ENCODE results near the gene FOXP1. TPM values are rescaled to one million over a fixed set of nuclear protein-coding genes. Genes with fewer than 3 reads are reported as not detected.

The FOXP1 gene
- polyA plus RNA-seq, 1 donor from 2014 or later: 5.6 TPM

- no peak overlapping the region for H3K9ac ChIP-seq (ENCODE audit: low read length)
- TF ChIP-seq RAD21 (conservative IDR thresholded peaks at IDR 0.05) (no peak), REST (IDR thresholded peaks at IDR 0.05; ENCODE audit: borderline replicate concordance) (no peak), EP300 (conservative IDR thresholded peaks at IDR 0.05; ENCODE audit: poor library complexity, severe bottlenecking) (no peak), CTCF (IDR thresholded peaks at IDR 0.05; ENCODE audit: poor library complexity, severe bottlenecking) (no peak), MXI1 (conservative IDR thresholded peaks at IDR 0.05; ENCODE audit: poor library complexity, severe bottlenecking) (no peak), EZH2 (IDR thresholded peaks at IDR 0.05; ENCODE audit: borderline replicate concordance, insufficient read depth, low read length, poor library complexity, severe bottlenecking) (no peak), POLR2AphosphoS5 (IDR thresholded peaks at IDR 0.05) (no peak), SMC3 (conservative IDR thresholded peaks at IDR 0.05; ENCODE audit: poor library complexity) (no peak), TAF1 (IDR thresholded peaks at IDR 0.05; ENCODE audit: low read depth) (no peak)
- H3K79me2 ChIP-seq (replicated peaks; ENCODE audit: insufficient read depth, low read length): no peaks in the 10 kb centered on the region
- no peak overlapping the region for H3K4me2 ChIP-seq (ENCODE audit: low read length)
- peaks cover 7% of the 10 kb centered on the region for H3K9me3 ChIP-seq (ENCODE audit: low read length)
- no peak overlapping the region for H3K4me3 ChIP-seq (ENCODE audit: low read length)
- H3K9me2 ChIP-seq (ENCODE audit: insufficient read depth, low read length): no peaks in the 10 kb centered on the region
- no peak overlapping the region for H2AFZ ChIP-seq (ENCODE audit: low read depth, low read length)
- H3K36me3 ChIP-seq (ENCODE audit: insufficient read depth, low read length): no peaks in the 10 kb centered on the region
- H3K27ac ChIP-seq (ENCODE audit: low read length): no peak overlapping the region
- H4K20me1 ChIP-seq (ENCODE audit: insufficient read depth): no peaks in the 10 kb centered on the region
- H3F3A ChIP-seq (ENCODE audit: insufficient read depth, low read length, poor library complexity, severe bottlenecking): no peaks in the 10 kb centered on the region
- no peaks in the 10 kb centered on the region for H3K27me3 ChIP-seq (ENCODE audit: insufficient read depth, low read depth, low read length)
These were observed 95.1 kb downstream of the FOXP1 start for GRCh38 chr3:71488391-71488809.

GRCh38 chr3:71487418-71487817 lies 96.1 kb downstream of the FOXP1 start:
- no peaks in the 10 kb centered on the region for H3K79me2 ChIP-seq (replicated peaks; ENCODE audit: insufficient read depth, low read length)
- no peaks in the 10 kb centered on the region for H3K9me2 ChIP-seq (ENCODE audit: insufficient read depth, low read length)
- H3K36me3 ChIP-seq (ENCODE audit: insufficient read depth, low read length): no peaks in the 10 kb centered on the region
- no peaks in the 10 kb centered on the region for H4K20me1 ChIP-seq (ENCODE audit: insufficient read depth)
- no peak overlapping the region for H3K4me2 ChIP-seq (ENCODE audit: low read length)
- no peak overlapping the region for H2AFZ ChIP-seq (ENCODE audit: low read depth, low read length)
- H3F3A ChIP-seq (ENCODE audit: insufficient read depth, low read length, poor library complexity, severe bottlenecking): no peaks in the 10 kb centered on the region
- no peak for TF ChIP-seq REST (IDR thresholded peaks at IDR 0.05; ENCODE audit: borderline replicate concordance)
- no peak for TF ChIP-seq CTCF (IDR thresholded peaks at IDR 0.05; ENCODE audit: poor library complexity, severe bottlenecking)
- no peak for TF ChIP-seq EZH2 (IDR thresholded peaks at IDR 0.05; ENCODE audit: borderline replicate concordance, insufficient read depth, low read length, poor library complexity, severe bottlenecking)
- no peak for TF ChIP-seq SMC3 (conservative IDR thresholded peaks at IDR 0.05; ENCODE audit: poor library complexity)
- no peak for TF ChIP-seq POLR2AphosphoS5 (IDR thresholded peaks at IDR 0.05)
- TF ChIP-seq EP300 (conservative IDR thresholded peaks at IDR 0.05; ENCODE audit: poor library complexity, severe bottlenecking): no peak
- no peak for TF ChIP-seq MXI1 (conservative IDR thresholded peaks at IDR 0.05; ENCODE audit: poor library complexity, severe bottlenecking)
- peaks cover 7% of the 10 kb centered on the region for H3K9me3 ChIP-seq (ENCODE audit: low read length)
- no peak overlapping the region for H3K4me3 ChIP-seq (ENCODE audit: low read length)
- H3K27ac ChIP-seq (ENCODE audit: low read length): no peak overlapping the region
- H3K9ac ChIP-seq (ENCODE audit: low read length): no peak overlapping the region
- no peaks in the 10 kb centered on the region for H3K27me3 ChIP-seq (ENCODE audit: insufficient read depth, low read depth, low read length)
